IMR-90 (cell line): ENCODE data around the gene PPIP5K2. TPM values are rescaled to one million over a fixed set of nuclear protein-coding genes. Genes with fewer than 3 reads are reported as not detected.

Experiments
- ATAC-seq: fragments of 200-7000 bp; cut with Tn5 transposase; 2 replicates; pipeline ENCODE4 v1.9.1; 2020; ENCODE audit warnings: low read depth, mild to moderate bottlenecking, moderate library complexity
- BruUV-seq: library from RNA; stranded (reverse); fragments of 400-500 nt; replicated peaks from 2 replicates; lab custom pipeline; 2021; lab: Mats Ljungman, UMichigan
- CTCF ChIA-PET: fragments of 300-600 bp; formaldehyde crosslinking; extraction: SDS; loops from one replicate; lab custom pipeline; 2021; ENCODE audit warnings: antibody characterized with exemption; lab: Yijun Ruan, JAX
- POLR2A ChIA-PET: fragments of 300-600 bp; sonication (Branson Sonifier 250); formaldehyde crosslinking; loops from one replicate; lab custom pipeline; 2022; ENCODE audit warnings: antibody characterized with exemption; ENCODE audit not compliant: unreplicated experiment; lab: Charles Lee
- DNase-seq: peaks from one replicate; pipeline ENCODE4 v3.0.0; 2013
- H2AFZ ChIP-seq: replicated peaks from 2 replicates; pipeline ENCODE3; 2013; ENCODE audit warnings: low read length, mild to moderate bottlenecking; ENCODE audit not compliant: poor library complexity
- H2AK5ac ChIP-seq: 2 replicates; pipeline ENCODE4 v1.6.1; 2013; ENCODE audit warnings: low read depth, low read length, inconsistent platforms
- H2AK9ac ChIP-seq: replicated peaks from 2 replicates; pipeline ENCODE3; 2013; ENCODE audit warnings: mild to moderate bottlenecking, low read depth, low read length, moderate library complexity; ENCODE audit not compliant: poor library complexity
- H2BK120ac ChIP-seq: 2 replicates; pipeline ENCODE4 v1.6.1; 2013; ENCODE audit warnings: low read depth, low read length, inconsistent platforms
- H2BK15ac ChIP-seq: 3 replicates; pipeline ENCODE4 v1.6.1; 2013; ENCODE audit warnings: low read depth, low read length, inconsistent platforms
- H2BK20ac ChIP-seq: 2 replicates; pipeline ENCODE4 v1.6.1; 2013; ENCODE audit warnings: low read depth, mild to moderate bottlenecking, inconsistent platforms, low read length, moderate library complexity
- H2BK5ac ChIP-seq: 2 replicates; pipeline ENCODE4 v1.6.1; 2013; ENCODE audit warnings: mild to moderate bottlenecking, low read depth, low read length, inconsistent platforms; ENCODE audit not compliant: poor library complexity, severe bottlenecking
- H3K14ac ChIP-seq: replicated peaks from 2 replicates; pipeline ENCODE4 v1.6.1; 2013; ENCODE audit warnings: low read depth, low read length, inconsistent platforms
- H3K18ac ChIP-seq: 2 replicates; pipeline ENCODE4 v1.6.1; 2013; ENCODE audit warnings: low read depth, low read length, control low read depth
- H3K23ac ChIP-seq: 2 replicates; pipeline ENCODE4 v1.6.1; 2013; ENCODE audit warnings: low read depth, low read length, inconsistent platforms
- H3K27ac ChIP-seq: 2 replicates; pipeline ENCODE4 v1.5.1; 2013; ENCODE audit warnings: mild to moderate bottlenecking, control low read depth, low read length; ENCODE audit not compliant: insufficient read depth
- H3K27me3 ChIP-seq: 2 replicates; pipeline ENCODE4 v1.6.1; 2013; ENCODE audit warnings: low read length; ENCODE audit not compliant: control insufficient read depth, insufficient read depth
- H3K36me3 ChIP-seq: 2 replicates; pipeline ENCODE4 v1.6.1; 2013; ENCODE audit warnings: low read length, mixed read lengths; ENCODE audit not compliant: control insufficient read depth, insufficient read depth
- H3K4ac ChIP-seq: 2 replicates; pipeline ENCODE4 v1.6.1; 2013; ENCODE audit warnings: low read depth, low read length, inconsistent platforms
- H3K4me1 ChIP-seq: 2 replicates; pipeline ENCODE4 v1.6.1; 2013; ENCODE audit warnings: low read length, mixed read lengths; ENCODE audit not compliant: control insufficient read depth, insufficient read depth
- H3K4me2 ChIP-seq: 2 replicates; pipeline ENCODE4 v1.6.1; 2013; ENCODE audit warnings: low read depth, mild to moderate bottlenecking, control low read depth, low read length, moderate library complexity
- H3K4me3 ChIP-seq: 2 replicates; pipeline ENCODE4 v1.5.1; 2013; ENCODE audit warnings: low read depth, mild to moderate bottlenecking, control low read depth, low read length, moderate library complexity; ENCODE audit not compliant: insufficient read depth
- H3K56ac ChIP-seq: 2 replicates; pipeline ENCODE4 v1.6.1; 2013; ENCODE audit warnings: low read length, inconsistent platforms; ENCODE audit not compliant: insufficient read depth; ENCODE audit errors: extremely low read depth
- H3K79me1 ChIP-seq, 2 experiments: 2 replicates each; pipeline ENCODE4 v1.6.1; 2013; ENCODE audit warnings: low read length in 2 of 2, inconsistent platforms in 1 of 2, low read depth in 1 of 2
- H3K9ac ChIP-seq: 2 replicates; pipeline ENCODE4 v1.6.1; 2013; ENCODE audit warnings: low read depth, low read length, control low read depth
- H3K9me1 ChIP-seq: 2 replicates; pipeline ENCODE4 v1.6.1; 2013; ENCODE audit warnings: low read length, inconsistent platforms; ENCODE audit not compliant: insufficient read depth
- H3K9me3 ChIP-seq: 2 replicates; pipeline ENCODE4 v1.6.1; 2013; ENCODE audit warnings: low read length; ENCODE audit not compliant: control insufficient read depth, insufficient read depth
- H4K20me1 ChIP-seq: 2 replicates; pipeline ENCODE4 v1.6.1; 2013; ENCODE audit warnings: low read length, inconsistent platforms; ENCODE audit not compliant: insufficient read depth
- H4K5ac ChIP-seq: 2 replicates; pipeline ENCODE4 v1.6.1; 2013; ENCODE audit warnings: mild to moderate bottlenecking, low read depth, low read length, control low read depth
- H4K8ac ChIP-seq, 2 experiments: 2 replicates each; pipeline ENCODE4 v1.6.1; 2013; ENCODE audit warnings: low read depth in 2 of 2, low read length in 2 of 2, control low read depth in 1 of 2, inconsistent platforms in 1 of 2
- H4K91ac ChIP-seq: 2 replicates; pipeline ENCODE4 v1.6.1; 2013; ENCODE audit warnings: low read depth, low read length, inconsistent platforms; ENCODE audit not compliant: insufficient read depth
- BHLHE40 ChIP-seq: fragments of 150-350 bp; IDR thresholded peaks from 2 replicates; pipeline ENCODE4 v1.6.1; 2016; ENCODE audit warnings: mild to moderate bottlenecking, low read depth, low read length
- CEBPB ChIP-seq: IDR thresholded peaks from 2 replicates; pipeline ENCODE4 v1.6.1; 2012; ENCODE audit warnings: low read depth, low read length, improper control_type of control experiment
- ELK1 ChIP-seq: fragments of 150-350 bp; IDR thresholded peaks from 2 replicates; pipeline ENCODE4 v1.6.1; 2016; ENCODE audit warnings: low read depth, mild to moderate bottlenecking, low read length, moderate library complexity, borderline replicate concordance
- FOS ChIP-seq: fragments of 150-350 bp; IDR thresholded peaks from 2 replicates; pipeline ENCODE4 v1.6.1; 2016; ENCODE audit warnings: low read depth, low read length
- MAFK ChIP-seq: IDR thresholded peaks from 2 replicates; pipeline ENCODE4 v1.6.1; 2012; ENCODE audit warnings: low read depth, low read length, improper control_type of control experiment
- MAZ ChIP-seq: IDR thresholded peaks from 2 replicates; pipeline ENCODE4 v1.6.1; 2012; ENCODE audit warnings: low read depth, mild to moderate bottlenecking, low read length, improper control_type of control experiment, moderate library complexity, borderline replicate concordance
- MXI1 ChIP-seq: IDR thresholded peaks from 2 replicates; pipeline ENCODE4 v1.6.1; 2012; ENCODE audit warnings: low read depth, mild to moderate bottlenecking, low read length, moderate library complexity, borderline replicate concordance
- POLR2A ChIP-seq: IDR thresholded peaks from 2 replicates; pipeline ENCODE4 v1.6.1; 2012; ENCODE audit warnings: mild to moderate bottlenecking, low read depth, low read length
- RAD21 ChIP-seq: IDR thresholded peaks from 2 replicates; pipeline ENCODE4 v1.6.1; 2012; ENCODE audit warnings: low read length, improper control_type of control experiment
- RCOR1 ChIP-seq: IDR thresholded peaks from 2 replicates; pipeline ENCODE4 v1.6.1; 2012; ENCODE audit warnings: mild to moderate bottlenecking, low read length, improper control_type of control experiment; ENCODE audit not compliant: insufficient replicate concordance
- RFX5 ChIP-seq: IDR thresholded peaks from 2 replicates; pipeline ENCODE4 v1.8.0; 2012; ENCODE audit warnings: low read depth, mild to moderate bottlenecking, low read length, moderate library complexity
- SMC3 ChIP-seq: fragments of 150-350 bp; IDR thresholded peaks from 2 replicates; pipeline ENCODE4 v1.6.1; 2016; ENCODE audit warnings: low read depth, mild to moderate bottlenecking, antibody characterized with exemption, low read length, moderate library complexity
- USF2 ChIP-seq: fragments of 150-350 bp; IDR thresholded peaks from 2 replicates; pipeline ENCODE4 v1.6.1; 2017; ENCODE audit warnings: mild to moderate bottlenecking, antibody characterized with exemption, low read length, low read depth
- WGBS, 2 experiments: methylation state at CpG; one replicate each; pipeline versions ENCODE4 v1.1.5 to v1.1.7; 2013; ENCODE audit warnings: missing lambda C conversion rate in 2 of 2; ENCODE audit not compliant: insufficient read length in 1 of 2; ENCODE audit errors: extremely low coverage in 2 of 2; 5-methylcytosine and 5-hydroxymethylcytosine counted together
- dilution Hi-C: fragments of 300-500 bp; cut with HindIII; formaldehyde crosslinking; loops from one replicate; pipeline ENCODE4 v1.14.3; 2018; ENCODE audit warnings: low sequenced_read_pairs; ENCODE audit not compliant: unreplicated experiment
- in situ Hi-C: fragments of 300-500 bp; cut with MboI; formaldehyde crosslinking; loops from 3 replicates; pipeline ENCODE4 v1.14.3; 2019; ENCODE audit warnings: low sequenced_read_pairs, inconsistent platforms, mixed read lengths
- intact Hi-C: fragments of 100-400 bp; cut with micrococcal nuclease; formaldehyde crosslinking; loops from 2 replicates; pipeline ENCODE4 v1.10.0; 2022
- polyA plus RNA-seq, 3 experiments: library from polyadenylated mRNA; depleted of rRNA; stranded (reverse); fragments of >200 nt; gene quantifications; 2 replicates each; pipeline ENCODE4 v1.2.3, GENCODE V29; 2012; ENCODE audit warnings: low replicate concordance in 1 of 3
- total RNA-seq: library from RNA; depleted of rRNA; stranded (reverse); fragments of >200 nt; gene quantifications from 2 replicates; pipeline ENCODE4 v1.2.3, GENCODE V29; 2012

PPIP5K2 gene
- total and polyA plus RNA-seq, 2 of the 4 experiments (the other 2 are of a cell fraction): 32.4 to 67.6 TPM

GRCh38 chr5:103205991-103206700, 86.0 kb downstream of the PPIP5K2 start:
- Histone ChIP-seq H2AK5ac (no peak overlapping the region), H2BK120ac (no peak overlapping the region), H2BK15ac (no peak overlapping the region), H3K4ac (no peak overlapping the region), H3K9me1 (peaks cover 3% of the 10 kb centered on the region; the same call in 1 of the 2 replicates), H3K4me1 (no peaks in the 10 kb centered on the region), H3K27ac (no peak overlapping the region), H3K9ac (no peak overlapping the region), H3K23ac (no peak overlapping the region), H3K4me3 (no peak overlapping the region), H4K91ac (no peak overlapping the region), H3K36me3 (0 out of 2 replicates have a peak, but pooled peaks cover 2% of the 10 kb centered on the region), H3K14ac (no peak overlapping the region), H4K20me1 (no peaks in the 10 kb centered on the region), H3K56ac (no peak overlapping the region), H2AK9ac (no peak overlapping the region), H4K8ac (no peak overlapping the region), H2BK5ac (no peak overlapping the region), H3K79me1 (no peaks in the 10 kb centered on the region), H2AFZ (no peak overlapping the region), H3K18ac (no peak overlapping the region), H2BK20ac (no peak overlapping the region), H4K5ac (no peak overlapping the region), H3K27me3 (no peaks in the 10 kb centered on the region), H3K4me2 (no peak overlapping the region), H3K9me3 (no peaks in the 10 kb centered on the region)
- BruUV-seq: no TSS peak
- intact Hi-C loops: no loop called here
- ChIA-PET POLR2A (no interaction called here), CTCF (interaction anchor here (0.5 kb wide), 1 partner anchor 27 kb away, joined by 4 read pairs; no protein-coding TSS in a partner anchor)
- dilution Hi-C loops: no loop called here
- no CpG with 5 or more reads among the region's 3 CpGs for WGBS, 2 experiments
- in situ Hi-C loops: no loop called here
- TF ChIP-seq SMC3: no peak
- TF ChIP-seq CEBPB: no peak
- no peak for TF ChIP-seq POLR2A
- TF ChIP-seq RAD21: no peak
- no peak for TF ChIP-seq RCOR1
- TF ChIP-seq MAZ: no peak
- TF ChIP-seq ELK1: no peak
- no peak for TF ChIP-seq BHLHE40
- no peak for TF ChIP-seq RFX5
- no peak for TF ChIP-seq USF2
- no peak for TF ChIP-seq FOS
- no peak for TF ChIP-seq MAFK
- no peak for TF ChIP-seq MXI1
- DNase-seq (no peak), ATAC-seq (no peak)
